DOHH2 (cell line): Measurements from ENCODE around the gene PAQR8.

ENCODE experiments used
- CTCF ChIP-seq: fragments of 200-600 bp; sonication (generic); IDR thresholded peaks from one replicate; pipeline ENCODE4 v1.5.1; 2014; ENCODE audit warnings: antibody characterized with exemption, mild to moderate bottlenecking, low read depth, low read length; ENCODE audit not compliant: poor library complexity, severe bottlenecking
- EZH2phosphoT487 ChIP-seq: fragments of 200-600 bp; sonication (generic); IDR thresholded peaks from 2 replicates; pipeline ENCODE4 v1.6.1; 2017; ENCODE audit warnings: borderline replicate concordance, mild to moderate bottlenecking, antibody characterized with exemption, low read length, moderate library complexity, mixed read lengths

- TF ChIP-seq CTCF: no peak
- no peak for TF ChIP-seq EZH2phosphoT487
Observed at GRCh38 chr6:52364480-52365166, 2.7 kb downstream of the PAQR8 start.
